ENCODE data around the gene TBC1D22B.

TBC1D22B gene

GRCh38 chr6:37272834-37273566, 15.4 kb downstream of the TBC1D22B start:
- no peaks in the 10 kb centered on the region for H3F3A ChIP-seq (ENCODE audit: control insufficient read depth, insufficient read depth)
- H3K4me3 ChIP-seq (ENCODE audit: low read length) = no peak overlapping the region
- 0 out of 2 replicates have a peak, but pooled peaks cover 2% of the 10 kb centered on the region for H3K79me2 ChIP-seq (ENCODE audit: control insufficient read depth, low read length)
- H3K27me3 ChIP-seq (ENCODE audit: control insufficient read depth, low read length) = no peaks in the 10 kb centered on the region
- TF ChIP-seq EZH2phosphoT487 (IDR thresholded peaks at IDR 0.05; ENCODE audit: borderline replicate concordance, low read length) (no peak), CTCF (IDR thresholded peaks at IDR 0.05; ENCODE audit: low read depth, low read length, poor library complexity, severe bottlenecking) (no peak)
- peaks cover 11% of the 10 kb centered on the region for H3K36me3 ChIP-seq (ENCODE audit: control insufficient read depth, low read length)
- H3K9me2 ChIP-seq (replicated peaks; ENCODE audit: control insufficient read depth, low read length) = no peaks in the 10 kb centered on the region
- H3K4me2 ChIP-seq (ENCODE audit: low read length) = no peak overlapping the region
- no peaks in the 10 kb centered on the region for H4K20me1 ChIP-seq (ENCODE audit: control insufficient read depth, insufficient read depth, low read depth, low read length)
- no peaks in the 10 kb centered on the region for H3K9me3 ChIP-seq (ENCODE audit: control insufficient read depth, insufficient read depth, low read length)
- 0 out of 2 replicates have a peak, but pooled peaks cover 2% of the 10 kb centered on the region for H3K4me1 ChIP-seq (ENCODE audit: control insufficient read depth, low read length)
- no peak overlapping the region for H3K27ac ChIP-seq (ENCODE audit: low read depth, low read length)

- Histone ChIP-seq H3K4me3 (ENCODE audit: low read length) (no peak overlapping the region), H3K4me2 (ENCODE audit: low read length) (no peak overlapping the region), H3K9me2 (replicated peaks; ENCODE audit: control insufficient read depth, low read length) (no peaks in the 10 kb centered on the region), H3F3A (ENCODE audit: control insufficient read depth, insufficient read depth) (no peaks in the 10 kb centered on the region), H3K27me3 (ENCODE audit: control insufficient read depth, low read length) (no peaks in the 10 kb centered on the region), H3K79me2 (ENCODE audit: control insufficient read depth, low read length) (0 out of 2 replicates have a peak, but pooled peaks cover 2% of the 10 kb centered on the region), H3K36me3 (ENCODE audit: control insufficient read depth, low read length) (peaks cover 11% of the 10 kb centered on the region), H3K9me3 (ENCODE audit: control insufficient read depth, insufficient read depth, low read length) (no peaks in the 10 kb centered on the region), H3K4me1 (ENCODE audit: control insufficient read depth, low read length) (0 out of 2 replicates have a peak, but pooled peaks cover 4% of the 10 kb centered on the region), H4K20me1 (ENCODE audit: control insufficient read depth, insufficient read depth, low read depth, low read length) (no peaks in the 10 kb centered on the region), H3K27ac (ENCODE audit: low read depth, low read length) (no peak overlapping the region)
- TF ChIP-seq CTCF (IDR thresholded peaks at IDR 0.05; ENCODE audit: low read depth, low read length, poor library complexity, severe bottlenecking) (no peak), EZH2phosphoT487 (IDR thresholded peaks at IDR 0.05; ENCODE audit: borderline replicate concordance, low read length) (no peak)
Observed at GRCh38 chr6:37273690-37274089, 16.1 kb downstream of the TBC1D22B start.

DNA sequence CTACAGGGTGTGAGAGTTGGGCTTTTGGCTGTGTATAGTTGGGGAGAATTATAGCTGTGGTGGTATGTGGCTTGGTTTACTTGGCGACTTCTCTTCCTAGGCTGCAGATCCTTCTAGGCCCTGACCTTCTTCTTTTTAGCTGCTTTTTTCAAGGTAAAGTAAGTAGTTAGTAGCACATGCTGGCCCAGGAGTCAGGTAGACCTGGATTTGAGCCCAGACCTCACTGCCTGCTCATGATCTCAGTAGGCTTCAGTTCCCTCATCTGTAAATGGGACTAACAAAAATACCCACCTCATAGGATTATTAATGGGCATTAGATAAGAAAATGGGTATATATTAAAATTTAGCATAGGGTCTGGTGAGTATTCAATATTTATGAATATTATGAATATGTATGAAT, 17.8 kb downstream of the TBC1D22B start:
- no peak for TF ChIP-seq EZH2phosphoT487 (IDR thresholded peaks at IDR 0.05; ENCODE audit: borderline replicate concordance, low read length)
- no peak for TF ChIP-seq CTCF (IDR thresholded peaks at IDR 0.05; ENCODE audit: low read depth, low read length, poor library complexity, severe bottlenecking)
- Histone ChIP-seq H3K4me1 (ENCODE audit: control insufficient read depth, low read length) (0 out of 2 replicates have a peak, but pooled peaks cover 4% of the 10 kb centered on the region), H3K36me3 (ENCODE audit: control insufficient read depth, low read length) (peaks cover 12% of the 10 kb centered on the region), H3F3A (ENCODE audit: control insufficient read depth, insufficient read depth) (no peaks in the 10 kb centered on the region), H3K4me3 (ENCODE audit: low read length) (no peak overlapping the region), H3K9me2 (replicated peaks; ENCODE audit: control insufficient read depth, low read length) (no peaks in the 10 kb centered on the region), H3K79me2 (ENCODE audit: control insufficient read depth, low read length) (0 out of 2 replicates have a peak, but pooled peaks cover 2% of the 10 kb centered on the region), H4K20me1 (ENCODE audit: control insufficient read depth, insufficient read depth, low read depth, low read length) (0 out of 2 replicates have a peak, but pooled peaks cover under 1% of the 10 kb centered on the region), H3K27me3 (ENCODE audit: control insufficient read depth, low read length) (no peaks in the 10 kb centered on the region), H3K27ac (ENCODE audit: low read depth, low read length) (no peak overlapping the region), H3K4me2 (ENCODE audit: low read length) (no peak overlapping the region), H3K9me3 (ENCODE audit: control insufficient read depth, insufficient read depth, low read length) (no peaks in the 10 kb centered on the region)

Measured in DOHH2 (cell line).